Measurements from ENCODE around the gene SMC2.

The SMC2 gene

GRCh38 chr9:104087894-104088293 lies 6.2 kb upstream of the SMC2 start:
- no peak overlapping the region for H3K4me3 ChIP-seq (ENCODE audit: low read depth, low read length)
- no peak for DNase-seq (ENCODE audit: low read depth)
- TF ChIP-seq CTCF (IDR thresholded peaks at IDR 0.05; ENCODE audit: control insufficient read depth, extremely low read depth, insufficient read depth) = no peak

GRCh38 chr9:104088416-104088815 lies 5.7 kb upstream of the SMC2 start:
- H3K4me3 ChIP-seq (ENCODE audit: low read depth, low read length) = no peak overlapping the region
- TF ChIP-seq CTCF (IDR thresholded peaks at IDR 0.05; ENCODE audit: control insufficient read depth, extremely low read depth, insufficient read depth) = no peak
- no peak for DNase-seq (ENCODE audit: low read depth)

GRCh38 chr9:104090578-104090977 lies 3.5 kb upstream of the SMC2 start:
- no peak overlapping the region for H3K4me3 ChIP-seq (ENCODE audit: low read depth, low read length)
- DNase-seq (ENCODE audit: low read depth) = no peak
- no peak for TF ChIP-seq CTCF (IDR thresholded peaks at IDR 0.05; ENCODE audit: control insufficient read depth, extremely low read depth, insufficient read depth)

- no peak for TF ChIP-seq CTCF (IDR thresholded peaks at IDR 0.05; ENCODE audit: control insufficient read depth, extremely low read depth, insufficient read depth)
- peak; percentile 55 for DNase-seq (ENCODE audit: low read depth)
- H3K4me3 ChIP-seq (ENCODE audit: low read depth, low read length) = no peak overlapping the region
Measured at GRCh38 chr9:104091116-104091515, 3.0 kb upstream of the SMC2 start.

- H3K4me3 ChIP-seq (ENCODE audit: low read depth, low read length) = no peak overlapping the region
- TF ChIP-seq CTCF (IDR thresholded peaks at IDR 0.05; ENCODE audit: control insufficient read depth, extremely low read depth, insufficient read depth) = peak; percentile 14; the same call in 1 of the 2 replicates
- DNase-seq (ENCODE audit: low read depth) = no peak
Measured at GRCh38 chr9:104091708-104092107, 2.4 kb upstream of the SMC2 start.

GRCh38 chr9:104092192-104092591 lies 1.9 kb upstream of the SMC2 start:
- DNase-seq (ENCODE audit: low read depth) = no peak
- TF ChIP-seq CTCF (IDR thresholded peaks at IDR 0.05; ENCODE audit: control insufficient read depth, extremely low read depth, insufficient read depth) = no peak
- H3K4me3 ChIP-seq (ENCODE audit: low read depth, low read length) = no peak overlapping the region

GRCh38 chr9:104092875-104093600 lies 1.1 kb upstream of the SMC2 start:
- DNase-seq (ENCODE audit: low read depth) = no peak
- H3K4me3 ChIP-seq (ENCODE audit: low read depth, low read length) = peak overlapping the region; percentile 72
- no peak for TF ChIP-seq CTCF (IDR thresholded peaks at IDR 0.05; ENCODE audit: control insufficient read depth, extremely low read depth, insufficient read depth)

Measured in LNCaP clone FGC (cell line).